Measurements from ENCODE around the gene ELOVL1.

- TF ChIP-seq CTCF (IDR thresholded peaks at IDR 0.05 in 4 of 5, conservative IDR thresholded peaks at IDR 0.05 in 1 of 5): no peak
- no peak for TF ChIP-seq POLR2A (IDR thresholded peaks at IDR 0.05)
Observed at GRCh38 chr1:43319766-43320165, 48.0 kb downstream of the ELOVL1 start.

All from gastrocnemius medialis (tissue), 4 donors.